ENCODE results near the gene ANK3.

Gene ANK3

DNA sequence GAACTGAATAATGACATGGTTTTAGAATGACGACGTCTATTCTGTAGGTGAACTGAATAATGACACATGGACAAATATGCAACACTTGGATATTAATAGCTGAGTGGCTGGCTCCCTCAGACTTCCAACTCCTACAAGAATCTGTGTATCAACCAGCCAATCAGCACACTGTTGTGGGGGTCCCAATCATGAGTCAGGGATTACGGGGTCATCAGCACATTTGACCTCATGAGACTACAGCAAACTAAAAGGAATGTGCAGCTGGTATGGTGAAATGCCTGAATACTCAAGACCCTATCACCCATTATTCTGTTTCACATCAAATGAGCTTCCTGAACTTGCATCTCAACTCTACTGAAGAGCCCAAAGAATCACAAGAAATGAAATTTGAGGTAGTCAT is 192.5 kb downstream of the ANK3 start:
- no peak for TF ChIP-seq CTCF (IDR thresholded peaks at IDR 0.05)

DNA sequence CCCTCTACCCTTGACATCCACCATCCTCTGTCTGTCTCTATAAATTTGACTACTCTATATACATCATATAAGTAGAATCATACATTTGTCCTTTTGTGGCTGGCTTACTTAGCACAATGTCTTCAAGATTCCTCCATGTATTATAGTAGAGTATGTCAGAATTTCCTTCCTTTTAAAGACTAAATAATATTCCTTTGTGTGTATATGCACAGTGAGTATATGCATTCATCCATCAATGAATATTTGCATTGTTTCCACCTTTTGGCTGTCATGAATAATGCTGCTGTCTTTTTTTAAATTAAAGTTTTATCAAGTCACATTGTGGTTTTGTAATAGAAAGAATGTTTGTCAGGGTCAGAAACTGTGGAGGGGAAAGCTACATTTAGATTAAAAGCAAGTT is 195.3 kb downstream of the ANK3 start:
- TF ChIP-seq CTCF (IDR thresholded peaks at IDR 0.05): no peak

GRCh38 chr10:60192946-60193345 is 196.7 kb downstream of the ANK3 start:
- no peak for TF ChIP-seq CTCF (IDR thresholded peaks at IDR 0.05)

DNA sequence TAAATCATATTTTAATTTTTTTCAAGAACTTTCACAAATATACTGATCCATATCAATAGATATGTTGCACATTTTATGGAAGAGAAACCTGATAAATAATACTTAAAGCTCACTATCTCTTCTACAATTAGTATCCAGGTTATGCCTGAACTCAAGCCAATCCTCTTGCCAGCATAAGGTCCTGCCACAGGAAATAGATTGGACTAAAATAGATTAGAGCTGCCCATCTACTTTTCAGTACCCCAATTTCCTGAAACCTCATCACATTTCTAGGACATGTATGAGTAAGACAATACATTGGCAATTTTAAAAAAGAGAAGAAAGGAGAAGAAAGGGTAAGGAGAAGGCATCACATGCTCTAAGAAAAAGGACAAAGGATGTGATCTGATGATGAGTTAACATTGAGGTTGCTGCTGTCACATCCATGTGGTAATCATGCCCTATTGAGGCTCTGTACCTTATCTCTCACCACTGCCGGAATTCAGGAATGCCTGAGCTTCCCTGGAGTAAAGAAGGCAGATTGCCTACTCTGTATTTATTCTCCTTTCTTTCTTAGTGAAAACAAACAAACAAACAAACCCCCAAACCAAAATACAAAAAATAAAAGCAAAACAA is 199.7 kb downstream of the ANK3 start:
- no peak for TF ChIP-seq CTCF (IDR thresholded peaks at IDR 0.05)

DNA sequence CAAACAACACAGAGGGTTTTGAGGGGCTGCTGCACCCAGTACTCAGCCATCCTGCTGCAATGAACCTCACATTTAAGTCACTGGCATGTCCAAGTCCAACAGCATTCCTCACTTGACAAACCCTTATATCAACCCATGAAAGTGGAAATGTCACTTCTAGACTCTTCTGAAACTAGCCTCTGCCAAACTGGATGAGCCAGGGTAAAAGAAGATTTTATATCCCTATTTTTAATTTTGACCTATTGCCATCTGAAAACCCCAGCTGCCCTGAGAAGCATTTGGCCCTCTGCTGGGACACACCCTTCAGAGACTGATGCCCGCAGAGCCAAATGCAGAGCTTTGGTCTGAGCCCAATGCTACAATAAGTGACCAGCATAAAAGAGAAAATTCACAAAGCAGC is 201.1 kb downstream of the ANK3 start:
- TF ChIP-seq CTCF (IDR thresholded peaks at IDR 0.05): no peak

DNA sequence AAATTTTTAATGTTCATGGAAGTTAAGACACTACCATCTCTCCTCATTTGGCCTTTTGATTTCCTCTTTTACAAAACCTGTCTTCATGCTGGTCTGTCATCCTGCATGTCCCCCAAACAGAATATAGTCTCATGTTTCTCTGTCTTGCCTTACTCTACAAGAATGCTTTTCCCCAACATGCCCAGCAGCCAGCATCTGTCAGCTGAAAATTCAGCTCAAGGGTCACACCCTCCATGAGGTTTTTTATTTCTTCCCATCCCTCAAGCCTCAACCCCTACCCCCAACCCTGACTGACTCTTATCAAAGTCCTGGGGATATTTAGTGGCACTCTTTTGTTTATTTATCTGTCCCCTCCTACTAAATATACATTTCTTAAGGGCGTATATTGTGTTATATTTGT is 202.0 kb downstream of the ANK3 start:
- TF ChIP-seq CTCF (IDR thresholded peaks at IDR 0.05): no peak

DNA sequence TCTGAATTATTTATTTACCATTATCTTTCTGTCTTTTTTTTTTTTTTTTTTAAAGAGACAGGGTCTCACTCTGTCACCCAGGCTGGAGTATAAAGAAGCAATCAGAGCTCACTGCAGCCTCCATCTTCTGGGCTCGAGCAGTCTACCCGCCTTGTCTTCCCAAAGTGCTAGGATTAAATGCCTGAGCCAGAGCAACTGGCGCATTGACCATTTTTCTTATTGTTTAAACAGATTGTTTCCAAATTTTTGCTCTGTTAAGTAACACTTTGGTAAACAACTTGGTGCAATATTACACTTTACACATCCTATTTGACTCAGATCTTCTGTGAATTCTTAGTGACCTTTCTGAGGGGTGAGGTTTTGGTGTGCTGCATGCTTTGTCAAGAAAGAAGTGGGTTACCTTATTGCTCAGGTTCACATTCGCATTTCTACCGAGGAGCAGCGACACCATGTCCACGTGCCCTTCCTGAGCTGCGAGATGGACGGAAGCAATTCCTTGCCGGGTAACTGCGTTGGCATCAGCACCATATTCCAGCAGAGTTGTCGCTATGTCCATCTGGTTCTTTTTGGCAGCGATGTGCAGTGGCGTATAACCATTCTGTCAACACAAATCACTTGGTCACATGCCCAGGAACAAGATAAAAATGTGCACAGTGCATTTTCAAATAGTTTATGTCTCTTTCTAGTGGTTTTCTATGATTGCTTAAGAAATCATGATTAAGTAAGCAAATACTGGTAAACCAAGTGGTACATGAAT is 203.2 kb downstream of the ANK3 start:
- TF ChIP-seq CTCF (IDR thresholded peaks at IDR 0.05): no peak

Measured in LNCAP (cell line).